ENCODE measurements around the gene TTC3.

The TTC3 gene

GRCh38 chr21:37193676-37194075 lies 120.6 kb downstream of the TTC3 start:
- Histone ChIP-seq H3K4me1 (ENCODE audit: insufficient read depth, low read length) (no peaks in the 10 kb centered on the region), H3K36me3 (ENCODE audit: insufficient read depth, low read length) (peaks cover 1% of the 10 kb centered on the region; the same call in 1 of the 2 replicates), H3K9ac (ENCODE audit: low read depth, low read length) (no peak overlapping the region), H3K9me3 (ENCODE audit: control insufficient read depth, insufficient read depth, low read length) (no peaks in the 10 kb centered on the region)

- H3K36me3 ChIP-seq (ENCODE audit: insufficient read depth, low read length): peaks cover 2% of the 10 kb centered on the region; the same call in 1 of the 2 replicates
- H3K9ac ChIP-seq (ENCODE audit: low read depth, low read length): no peak overlapping the region
- no peaks in the 10 kb centered on the region for H3K9me3 ChIP-seq (ENCODE audit: control insufficient read depth, insufficient read depth, low read length)
- H3K4me1 ChIP-seq (ENCODE audit: insufficient read depth, low read length): no peaks in the 10 kb centered on the region
Measured at GRCh38 chr21:37195059-37195458, 122.0 kb downstream of the TTC3 start.

GRCh38 chr21:37195610-37196009 lies 122.6 kb downstream of the TTC3 start:
- H3K36me3 ChIP-seq (ENCODE audit: insufficient read depth, low read length): peaks cover 2% of the 10 kb centered on the region; the same call in 1 of the 2 replicates
- H3K4me1 ChIP-seq (ENCODE audit: insufficient read depth, low read length): no peaks in the 10 kb centered on the region
- H3K9ac ChIP-seq (ENCODE audit: low read depth, low read length): no peak overlapping the region
- no peaks in the 10 kb centered on the region for H3K9me3 ChIP-seq (ENCODE audit: control insufficient read depth, insufficient read depth, low read length)

GRCh38 chr21:37196847-37197246 lies 123.8 kb downstream of the TTC3 start:
- peaks cover 2% of the 10 kb centered on the region; the same call in 1 of the 2 replicates for H3K36me3 ChIP-seq (ENCODE audit: insufficient read depth, low read length)
- H3K9ac ChIP-seq (ENCODE audit: low read depth, low read length): no peak overlapping the region
- H3K9me3 ChIP-seq (ENCODE audit: control insufficient read depth, insufficient read depth, low read length): no peaks in the 10 kb centered on the region
- H3K4me1 ChIP-seq (ENCODE audit: insufficient read depth, low read length): no peaks in the 10 kb centered on the region

- no peaks in the 10 kb centered on the region for H3K9me3 ChIP-seq (ENCODE audit: control insufficient read depth, insufficient read depth, low read length)
- peaks cover 2% of the 10 kb centered on the region; the same call in 1 of the 2 replicates for H3K36me3 ChIP-seq (ENCODE audit: insufficient read depth, low read length)
- H3K4me1 ChIP-seq (ENCODE audit: insufficient read depth, low read length): no peaks in the 10 kb centered on the region
- no peak overlapping the region for H3K9ac ChIP-seq (ENCODE audit: low read depth, low read length)
Measured at GRCh38 chr21:37197746-37198145, 124.7 kb downstream of the TTC3 start.

GRCh38 chr21:37199057-37199924 lies 126.2 kb downstream of the TTC3 start:
- H3K9ac ChIP-seq (ENCODE audit: low read depth, low read length): no peak overlapping the region
- no peaks in the 10 kb centered on the region for H3K4me1 ChIP-seq (ENCODE audit: insufficient read depth, low read length)
- H3K9me3 ChIP-seq (ENCODE audit: control insufficient read depth, insufficient read depth, low read length): no peaks in the 10 kb centered on the region
- H3K36me3 ChIP-seq (ENCODE audit: insufficient read depth, low read length): peaks cover 2% of the 10 kb centered on the region; the same call in 1 of the 2 replicates

- Histone ChIP-seq H3K9me3 (ENCODE audit: control insufficient read depth, insufficient read depth, low read length) (no peaks in the 10 kb centered on the region), H3K36me3 (ENCODE audit: insufficient read depth, low read length) (peaks cover 2% of the 10 kb centered on the region; the same call in 1 of the 2 replicates), H3K9ac (ENCODE audit: low read depth, low read length) (no peak overlapping the region), H3K4me1 (ENCODE audit: insufficient read depth, low read length) (no peaks in the 10 kb centered on the region)
Measured at GRCh38 chr21:37200641-37201480, 127.8 kb downstream of the TTC3 start.

GRCh38 chr21:37202221-37203110 lies 129.4 kb downstream of the TTC3 start:
- Histone ChIP-seq H3K36me3 (ENCODE audit: insufficient read depth, low read length) (peaks cover 2% of the 10 kb centered on the region; the same call in 1 of the 2 replicates), H3K9ac (ENCODE audit: low read depth, low read length) (no peak overlapping the region), H3K4me1 (ENCODE audit: insufficient read depth, low read length) (no peaks in the 10 kb centered on the region; the same call in 1 of the 2 replicates), H3K9me3 (ENCODE audit: control insufficient read depth, insufficient read depth, low read length) (no peaks in the 10 kb centered on the region)

GRCh38 chr21:37204580-37204979 lies 131.5 kb downstream of the TTC3 start:
- Histone ChIP-seq H3K36me3 (ENCODE audit: insufficient read depth, low read length) (no peaks in the 10 kb centered on the region), H3K9ac (ENCODE audit: low read depth, low read length) (no peak overlapping the region), H3K9me3 (ENCODE audit: control insufficient read depth, insufficient read depth, low read length) (no peaks in the 10 kb centered on the region), H3K4me1 (ENCODE audit: insufficient read depth, low read length) (no peaks in the 10 kb centered on the region; the same call in 1 of the 2 replicates)

- no peaks in the 10 kb centered on the region; the same call in 1 of the 2 replicates for H3K4me1 ChIP-seq (ENCODE audit: insufficient read depth, low read length)
- no peaks in the 10 kb centered on the region; the same call in 1 of the 2 replicates for H3K36me3 ChIP-seq (ENCODE audit: insufficient read depth, low read length)
- no peak overlapping the region for H3K9ac ChIP-seq (ENCODE audit: low read depth, low read length)
Measured at GRCh38 chr21:37206496-37206895, 133.4 kb downstream of the TTC3 start.

GRCh38 chr21:37207441-37208009 lies 134.5 kb downstream of the TTC3 start:
- no peak overlapping the region for H3K9ac ChIP-seq (ENCODE audit: low read depth, low read length)
- no peaks in the 10 kb centered on the region; the same call in 1 of the 2 replicates for H3K36me3 ChIP-seq (ENCODE audit: insufficient read depth, low read length)
- H3K4me1 ChIP-seq (ENCODE audit: insufficient read depth, low read length): no peaks in the 10 kb centered on the region; the same call in 1 of the 2 replicates
- peaks cover 2% of the 10 kb centered on the region; the same call in 1 of the 2 replicates for H3K9me3 ChIP-seq (ENCODE audit: control insufficient read depth, insufficient read depth, low read length)

More at GRCh38 chr21:37206496-37206895, 133.4 kb downstream of the TTC3 start:
- peaks cover 2% of the 10 kb centered on the region; the same call in 1 of the 2 replicates for H3K9me3 ChIP-seq (ENCODE audit: control insufficient read depth, insufficient read depth, low read length)

GRCh38 chr21:37208056-37208721 lies 135.1 kb downstream of the TTC3 start:
- Histone ChIP-seq H3K9me3 (ENCODE audit: control insufficient read depth, insufficient read depth, low read length) (peaks cover 2% of the 10 kb centered on the region; the same call in 1 of the 2 replicates), H3K9ac (ENCODE audit: low read depth, low read length) (no peak overlapping the region), H3K36me3 (ENCODE audit: insufficient read depth, low read length) (no peaks in the 10 kb centered on the region; the same call in 1 of the 2 replicates), H3K4me1 (ENCODE audit: insufficient read depth, low read length) (no peaks in the 10 kb centered on the region; the same call in 1 of the 2 replicates)
